SK-N-SH (cell line): ENCODE results near the gene SPEF2. TPM values are rescaled to one million over a fixed set of nuclear protein-coding genes. Genes with fewer than 3 reads are reported as not detected.

Experiments
- CTCF ChIA-PET: fragments of 300-600, 350-600 bp; formaldehyde crosslinking; extraction: SDS; loops from one replicate; lab custom pipeline; 2021; lab: Yijun Ruan, JAX
- POLR2A ChIA-PET: fragments of 350-600 bp; sonication (Branson Sonifier 250); formaldehyde crosslinking; extraction: SDS; loops from one replicate; lab custom pipeline; 2020; ENCODE audit warnings: antibody characterized with exemption, inconsistent platforms; lab: Yijun Ruan, JAX
- DNase-seq: peaks from one replicate; pipeline ENCODE4 v3.0.0; 2012
- H2AFZ ChIP-seq: fragments of 200-600 bp; sonication (generic); 2 replicates; pipeline ENCODE4 v1.8.1; 2016; ENCODE audit warnings: antibody characterized with exemption, mild to moderate bottlenecking, low read depth
- H3F3A ChIP-seq: fragments of 200-600 bp; sonication (generic); replicated peaks from 2 replicates; pipeline ENCODE3; 2016; ENCODE audit warnings: antibody characterized with exemption, mild to moderate bottlenecking; ENCODE audit not compliant: insufficient read depth
- H3K27ac ChIP-seq, 2 experiments: fragments of 200-500 bp in 1 of 2; fragments of 200-600 bp in 1 of 2; sonication (Bioruptor generic) in 1 of 2; sonication (generic), shearing (Covaris generic) in 1 of 2; 2 replicates each; pipeline versions ENCODE4 v1.5.1 to v1.6.1; 2014 to 2016; ENCODE audit warnings: low read depth in 2 of 2, inconsistent platforms in 1 of 2, low read length in 1 of 2, mild to moderate bottlenecking in 1 of 2, mixed read lengths in 1 of 2
- H3K27me3 ChIP-seq: fragments of 200-600 bp; sonication (generic), shearing (Covaris generic); 2 replicates; pipeline ENCODE4 v1.6.1; 2016; ENCODE audit warnings: mixed run types; ENCODE audit not compliant: insufficient read depth
- H3K36me3 ChIP-seq, 2 experiments: fragments of 200-500 bp in 1 of 2; fragments of 200-600 bp in 1 of 2; sonication (Bioruptor generic) in 1 of 2; sonication (generic) in 1 of 2; replicated peaks in 1 of 2; 2 replicates each; pipeline versions ENCODE3 to v1.5.1; 2014 to 2016; ENCODE audit warnings: low read length in 1 of 2, mild to moderate bottlenecking in 1 of 2; ENCODE audit not compliant: insufficient read depth in 2 of 2, control insufficient read depth in 1 of 2
- H3K4me1 ChIP-seq, 2 experiments: fragments of 200-500 bp in 1 of 2; fragments of 200-600 bp in 1 of 2; sonication (Bioruptor generic) in 1 of 2; sonication (generic), shearing (Covaris generic) in 1 of 2; 2 replicates each; pipeline versions ENCODE4 v1.5.1 to v1.6.1; 2014 to 2016; ENCODE audit warnings: low read depth in 1 of 2, low read length in 1 of 2, mixed run types in 1 of 2; ENCODE audit not compliant: insufficient read depth in 2 of 2, control insufficient read depth in 1 of 2
- H3K4me2 ChIP-seq: fragments of 200-600 bp; sonication (generic), shearing (Covaris generic); 2 replicates; pipeline ENCODE4 v1.6.1; 2017; ENCODE audit warnings: mixed run types
- H3K4me3 ChIP-seq, 2 experiments: fragments of 200-500 bp in 1 of 2; fragments of 200-600 bp in 1 of 2; sonication (Bioruptor generic) in 1 of 2; sonication (generic), shearing (Covaris generic) in 1 of 2; 2 replicates each; pipeline versions ENCODE4 v1.5.1 to v1.8.1; 2014 to 2016; ENCODE audit warnings: low read depth in 2 of 2, inconsistent platforms in 1 of 2, low read length in 1 of 2, mild to moderate bottlenecking in 1 of 2, mixed read lengths in 1 of 2, moderate library complexity in 1 of 2
- H3K79me2 ChIP-seq: fragments of 200-600 bp; sonication (generic); 2 replicates; pipeline ENCODE4 v1.8.1; 2017; ENCODE audit warnings: mild to moderate bottlenecking; ENCODE audit not compliant: insufficient read depth
- H3K9ac ChIP-seq: fragments of 200-600 bp; sonication (generic); 2 replicates; pipeline ENCODE4 v1.6.1; 2017; ENCODE audit warnings: mixed run types
- H3K9me2 ChIP-seq: fragments of 200-600 bp; sonication (generic); 2 replicates; pipeline ENCODE4 v1.6.1; 2017; ENCODE audit warnings: mixed run types
- H3K9me3 ChIP-seq: fragments of 200-600 bp; sonication (generic); 2 replicates; pipeline ENCODE4 v1.6.1; 2017; ENCODE audit warnings: mixed run types, mild to moderate bottlenecking, moderate library complexity
- H4K20me1 ChIP-seq: fragments of 200-600 bp; sonication (generic); 2 replicates; pipeline ENCODE4 v1.6.1; 2017; ENCODE audit warnings: mild to moderate bottlenecking, mixed run types; ENCODE audit not compliant: insufficient read depth
- CHD2 ChIP-seq: fragments of 150-350 bp; IDR thresholded peaks from 2 replicates; pipeline ENCODE4 v1.6.1; 2018; ENCODE audit warnings: low read length; ENCODE audit not compliant: partially characterized antibody
- ELF1 ChIP-seq: IDR thresholded peaks from 2 replicates; pipeline ENCODE4 v1.4.0; 2012
- EZH2phosphoT487 ChIP-seq: fragments of 200-600 bp; sonication (generic); IDR thresholded peaks from 2 replicates; pipeline ENCODE4 v1.6.1; 2017; ENCODE audit warnings: low read depth, mixed run types, mild to moderate bottlenecking, antibody characterized with exemption, moderate library complexity, borderline replicate concordance
- FOSL2 ChIP-seq: IDR thresholded peaks from 2 replicates; pipeline ENCODE4 v1.4.0; 2012; ENCODE audit warnings: low read depth, mild to moderate bottlenecking, moderate library complexity, borderline replicate concordance
- JUND ChIP-seq: IDR thresholded peaks from 2 replicates; pipeline ENCODE4 v1.4.0; 2012
- MEF2A ChIP-seq: IDR thresholded peaks from 2 replicates; pipeline ENCODE4 v1.4.0; 2012; ENCODE audit warnings: low read depth, borderline replicate concordance
- NFIC ChIP-seq: IDR thresholded peaks from 2 replicates; pipeline ENCODE4 v1.4.0; 2012; ENCODE audit warnings: borderline replicate concordance
- POLR2AphosphoS5 ChIP-seq: IDR thresholded peaks from 2 replicates; pipeline ENCODE4 v1.6.1; 2012; ENCODE audit warnings: low read depth, low read length
- RAD21 ChIP-seq: IDR thresholded peaks from 2 replicates; pipeline ENCODE4 v1.6.1; 2012; ENCODE audit warnings: mild to moderate bottlenecking, low read length
- RFX5 ChIP-seq: IDR thresholded peaks from 2 replicates; pipeline ENCODE4 v1.6.1; 2012; ENCODE audit warnings: mild to moderate bottlenecking, improper control_type of control experiment, low read length
- RXRA ChIP-seq: IDR thresholded peaks from 2 replicates; pipeline ENCODE4 v1.4.0; 2012; ENCODE audit warnings: low read depth, mild to moderate bottlenecking, borderline replicate concordance
- TCF12 ChIP-seq: IDR thresholded peaks from 2 replicates; pipeline ENCODE4 v1.4.0; 2012
- YY1 ChIP-seq: IDR thresholded peaks from 2 replicates; pipeline ENCODE4 v1.4.0; 2012; ENCODE audit warnings: low read depth, mild to moderate bottlenecking
- WGBS: methylation state at CpG from one replicate; pipeline ENCODE4 v1.1.6; 2017; ENCODE audit warnings: low lambda C conversion rate; 5-methylcytosine and 5-hydroxymethylcytosine counted together
- polyA plus RNA-seq, 3 experiments: library from polyadenylated mRNA; depleted of rRNA; stranded (reverse); fragments of >200 nt; gene quantifications; 2 replicates each; pipeline ENCODE4 v1.2.3, GENCODE V29; 2012
- TF ChIP-seq, protein P1 (sequence below): IDR thresholded peaks from 2 replicates; pipeline ENCODE4 v1.6.1; 2012; ENCODE audit warnings: mild to moderate bottlenecking, low read depth, low read length, moderate library complexity
- TF ChIP-seq, protein P2 (sequence below): fragments of 150-350 bp; IDR thresholded peaks from 2 replicates; pipeline ENCODE4 v1.6.1; 2017; ENCODE audit warnings: antibody characterized with exemption, low read length, low read depth, borderline replicate concordance
- TF ChIP-seq, protein P3 (sequence below): fragments of 200-600 bp; sonication (generic); IDR thresholded peaks from 2 replicates; pipeline ENCODE4 v1.6.1; 2017; ENCODE audit warnings: antibody characterized with exemption, mild to moderate bottlenecking, moderate library complexity
- TF ChIP-seq, protein P4 (sequence below): IDR thresholded peaks from 2 replicates; pipeline ENCODE4 v1.4.0; 2012; ENCODE audit warnings: low read depth
- TF ChIP-seq, protein P5 (sequence below): fragments of 150-350 bp; IDR thresholded peaks from 2 replicates; pipeline ENCODE4 v1.6.1; 2016; ENCODE audit warnings: mild to moderate bottlenecking, low read depth, low read length

The SPEF2 gene
- polyA plus RNA-seq, 1 of the 3 experiments (the other 2 are of a cell fraction), result 1.6 TPM

DNA sequence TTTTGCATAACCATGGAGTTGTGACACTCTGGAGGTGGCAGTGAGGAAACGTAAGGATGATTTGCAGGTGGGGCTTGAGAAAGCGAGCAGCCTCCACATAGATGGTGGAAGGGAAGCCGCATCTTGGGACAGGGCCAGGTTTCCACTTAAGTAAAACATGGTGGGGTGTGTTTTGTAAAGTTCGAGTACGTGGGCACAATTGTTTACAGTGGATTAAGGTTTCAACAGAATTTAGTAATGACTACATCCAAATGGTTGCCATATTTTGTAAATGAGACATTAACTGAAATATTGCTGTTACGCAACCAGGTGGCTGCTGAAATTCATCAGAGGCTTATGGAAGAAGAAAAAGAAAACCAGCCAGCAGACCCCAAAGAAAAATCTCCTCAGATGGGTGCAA, 153.6 kb downstream of the SPEF2 start:
- ChIA-PET CTCF (interaction anchor here (1.3 kb wide), 1 partner anchor 155 kb away, joined by 4 read pairs; no protein-coding TSS in a partner anchor), POLR2A (no interaction called here)
- no peaks in the 10 kb centered on the region for H3K4me1 ChIP-seq
- DNase-seq, result no peak
- WGBS, result 61% methylated on average over 6 of the region's 6 CpGs
- no peak overlapping the region for H3K9ac ChIP-seq
- TF ChIP-seq, protein P1, sequence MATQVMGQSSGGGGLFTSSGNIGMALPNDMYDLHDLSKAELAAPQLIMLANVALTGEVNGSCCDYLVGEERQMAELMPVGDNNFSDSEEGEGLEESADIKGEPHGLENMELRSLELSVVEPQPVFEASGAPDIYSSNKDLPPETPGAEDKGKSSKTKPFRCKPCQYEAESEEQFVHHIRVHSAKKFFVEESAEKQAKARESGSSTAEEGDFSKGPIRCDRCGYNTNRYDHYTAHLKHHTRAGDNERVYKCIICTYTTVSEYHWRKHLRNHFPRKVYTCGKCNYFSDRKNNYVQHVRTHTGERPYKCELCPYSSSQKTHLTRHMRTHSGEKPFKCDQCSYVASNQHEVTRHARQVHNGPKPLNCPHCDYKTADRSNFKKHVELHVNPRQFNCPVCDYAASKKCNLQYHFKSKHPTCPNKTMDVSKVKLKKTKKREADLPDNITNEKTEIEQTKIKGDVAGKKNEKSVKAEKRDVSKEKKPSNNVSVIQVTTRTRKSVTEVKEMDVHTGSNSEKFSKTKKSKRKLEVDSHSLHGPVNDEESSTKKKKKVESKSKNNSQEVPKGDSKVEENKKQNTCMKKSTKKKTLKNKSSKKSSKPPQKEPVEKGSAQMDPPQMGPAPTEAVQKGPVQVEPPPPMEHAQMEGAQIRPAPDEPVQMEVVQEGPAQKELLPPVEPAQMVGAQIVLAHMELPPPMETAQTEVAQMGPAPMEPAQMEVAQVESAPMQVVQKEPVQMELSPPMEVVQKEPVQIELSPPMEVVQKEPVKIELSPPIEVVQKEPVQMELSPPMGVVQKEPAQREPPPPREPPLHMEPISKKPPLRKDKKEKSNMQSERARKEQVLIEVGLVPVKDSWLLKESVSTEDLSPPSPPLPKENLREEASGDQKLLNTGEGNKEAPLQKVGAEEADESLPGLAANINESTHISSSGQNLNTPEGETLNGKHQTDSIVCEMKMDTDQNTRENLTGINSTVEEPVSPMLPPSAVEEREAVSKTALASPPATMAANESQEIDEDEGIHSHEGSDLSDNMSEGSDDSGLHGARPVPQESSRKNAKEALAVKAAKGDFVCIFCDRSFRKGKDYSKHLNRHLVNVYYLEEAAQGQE, result no peak
- TF ChIP-seq RFX5 (no peak), MEF2A (no peak), TCF12 (no peak), EZH2phosphoT487 (no peak), POLR2AphosphoS5 (no peak), NFIC (no peak), YY1 (no peak), RXRA (no peak), RAD21 (no peak), CHD2 (no peak), ELF1 (no peak), FOSL2 (no peak), JUND (no peak)
- TF ChIP-seq, protein P2, sequence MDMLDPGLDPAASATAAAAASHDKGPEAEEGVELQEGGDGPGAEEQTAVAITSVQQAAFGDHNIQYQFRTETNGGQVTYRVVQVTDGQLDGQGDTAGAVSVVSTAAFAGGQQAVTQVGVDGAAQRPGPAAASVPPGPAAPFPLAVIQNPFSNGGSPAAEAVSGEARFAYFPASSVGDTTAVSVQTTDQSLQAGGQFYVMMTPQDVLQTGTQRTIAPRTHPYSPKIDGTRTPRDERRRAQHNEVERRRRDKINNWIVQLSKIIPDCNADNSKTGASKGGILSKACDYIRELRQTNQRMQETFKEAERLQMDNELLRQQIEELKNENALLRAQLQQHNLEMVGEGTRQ, result no peak
- TF ChIP-seq, protein P3, sequence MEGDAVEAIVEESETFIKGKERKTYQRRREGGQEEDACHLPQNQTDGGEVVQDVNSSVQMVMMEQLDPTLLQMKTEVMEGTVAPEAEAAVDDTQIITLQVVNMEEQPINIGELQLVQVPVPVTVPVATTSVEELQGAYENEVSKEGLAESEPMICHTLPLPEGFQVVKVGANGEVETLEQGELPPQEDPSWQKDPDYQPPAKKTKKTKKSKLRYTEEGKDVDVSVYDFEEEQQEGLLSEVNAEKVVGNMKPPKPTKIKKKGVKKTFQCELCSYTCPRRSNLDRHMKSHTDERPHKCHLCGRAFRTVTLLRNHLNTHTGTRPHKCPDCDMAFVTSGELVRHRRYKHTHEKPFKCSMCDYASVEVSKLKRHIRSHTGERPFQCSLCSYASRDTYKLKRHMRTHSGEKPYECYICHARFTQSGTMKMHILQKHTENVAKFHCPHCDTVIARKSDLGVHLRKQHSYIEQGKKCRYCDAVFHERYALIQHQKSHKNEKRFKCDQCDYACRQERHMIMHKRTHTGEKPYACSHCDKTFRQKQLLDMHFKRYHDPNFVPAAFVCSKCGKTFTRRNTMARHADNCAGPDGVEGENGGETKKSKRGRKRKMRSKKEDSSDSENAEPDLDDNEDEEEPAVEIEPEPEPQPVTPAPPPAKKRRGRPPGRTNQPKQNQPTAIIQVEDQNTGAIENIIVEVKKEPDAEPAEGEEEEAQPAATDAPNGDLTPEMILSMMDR, result no peak
- TF ChIP-seq, protein P4, sequence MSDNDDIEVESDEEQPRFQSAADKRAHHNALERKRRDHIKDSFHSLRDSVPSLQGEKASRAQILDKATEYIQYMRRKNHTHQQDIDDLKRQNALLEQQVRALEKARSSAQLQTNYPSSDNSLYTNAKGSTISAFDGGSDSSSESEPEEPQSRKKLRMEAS, result no peak
- TF ChIP-seq, protein P5, sequence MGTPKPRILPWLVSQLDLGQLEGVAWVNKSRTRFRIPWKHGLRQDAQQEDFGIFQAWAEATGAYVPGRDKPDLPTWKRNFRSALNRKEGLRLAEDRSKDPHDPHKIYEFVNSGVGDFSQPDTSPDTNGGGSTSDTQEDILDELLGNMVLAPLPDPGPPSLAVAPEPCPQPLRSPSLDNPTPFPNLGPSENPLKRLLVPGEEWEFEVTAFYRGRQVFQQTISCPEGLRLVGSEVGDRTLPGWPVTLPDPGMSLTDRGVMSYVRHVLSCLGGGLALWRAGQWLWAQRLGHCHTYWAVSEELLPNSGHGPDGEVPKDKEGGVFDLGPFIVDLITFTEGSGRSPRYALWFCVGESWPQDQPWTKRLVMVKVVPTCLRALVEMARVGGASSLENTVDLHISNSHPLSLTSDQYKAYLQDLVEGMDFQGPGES, result no peak
- H3K9me2 ChIP-seq, result no peaks in the 10 kb centered on the region
- H3F3A ChIP-seq, result no peaks in the 10 kb centered on the region
- H3K36me3 ChIP-seq, result no peaks in the 10 kb centered on the region
- no peaks in the 10 kb centered on the region for H3K9me3 ChIP-seq
- H4K20me1 ChIP-seq, result no peaks in the 10 kb centered on the region
- no peak overlapping the region for H3K27ac ChIP-seq
- H3K27me3 ChIP-seq, result no peaks in the 10 kb centered on the region
- H3K4me2 ChIP-seq, result no peak overlapping the region
- no peaks in the 10 kb centered on the region for H3K79me2 ChIP-seq
- no peak overlapping the region for H2AFZ ChIP-seq
- no peak overlapping the region for H3K4me3 ChIP-seq
